HFFc6 (cell line): ENCODE results near the gene ZNF830. TPM values are rescaled to one million over a fixed set of nuclear protein-coding genes. Genes with fewer than 3 reads are reported as not detected.

Experiments used
- DNase-seq: peaks from one replicate; pipeline ENCODE4 v3.0.0-alpha.2; 2018
- H3K27ac Mint-ChIP-seq: 2 replicates; pipeline ENCODE4 v1.8.0; 2020; ENCODE audit warnings: mild to moderate bottlenecking, mixed read lengths
- H3K27me3 Mint-ChIP-seq: 2 replicates; pipeline ENCODE4 v1.8.0; 2021; ENCODE audit warnings: mild to moderate bottlenecking, moderate library complexity, mixed read lengths; ENCODE audit not compliant: insufficient read depth
- H3K36me3 Mint-ChIP-seq: 2 replicates; pipeline ENCODE4 v1.8.0; 2021; ENCODE audit warnings: low read depth, mixed read lengths
- H3K4me1 Mint-ChIP-seq: 2 replicates; pipeline ENCODE4 v1.8.0; 2020; ENCODE audit warnings: low read depth, mixed read lengths
- H3K4me3 Mint-ChIP-seq: 2 replicates; pipeline ENCODE4 v1.8.0; 2020; ENCODE audit warnings: mild to moderate bottlenecking, moderate library complexity, mixed read lengths
- H3K9me3 Mint-ChIP-seq: 2 replicates; pipeline ENCODE4 v1.8.0; 2020; ENCODE audit warnings: mild to moderate bottlenecking, mixed read lengths
- total RNA-seq, 6 experiments: library from RNA; stranded (reverse); fragmentation: NEBNext Ultra II Directional; extraction: Animal tissue kit (Norgen Biotek cat#: 25700); gene quantifications; 2 replicates in 1 of 6; 3 replicates in 5 of 6; pipeline ENCODE4 v1.2.3, GENCODE V29; 2021
- TF ChIP-seq, protein P1 (sequence below): fragments of 200-600 bp; sonication (generic); IDR thresholded peaks from 2 replicates; pipeline ENCODE4 v1.5.0; 2021; ENCODE audit warnings: antibody characterized with exemption, mild to moderate bottlenecking

The ZNF830 gene
- total RNA-seq, 6 experiments from 2014 or later = 9.6 to 14.8 (median 11.8) TPM

DNA sequence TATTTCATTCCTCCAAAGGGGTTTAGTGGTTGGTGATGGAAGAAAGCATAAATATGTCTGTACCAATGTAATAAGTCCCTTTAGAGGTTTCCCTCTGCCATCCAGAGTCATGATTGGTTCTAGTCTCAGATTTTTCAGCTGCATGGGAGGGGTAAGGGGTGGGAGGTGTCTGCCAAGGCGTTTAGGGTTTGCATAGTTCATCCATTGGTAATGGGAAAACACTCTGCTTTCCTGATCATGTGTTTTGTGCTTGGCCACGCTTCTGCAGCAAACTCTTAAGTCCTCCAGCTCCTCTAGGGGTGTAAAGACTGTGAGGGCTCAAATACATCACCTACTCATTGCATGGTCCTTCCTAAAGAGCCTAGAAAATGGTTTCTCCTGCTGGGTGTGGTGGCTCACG is 48.8 kb downstream of the ZNF830 start:
- TF ChIP-seq, protein P1, sequence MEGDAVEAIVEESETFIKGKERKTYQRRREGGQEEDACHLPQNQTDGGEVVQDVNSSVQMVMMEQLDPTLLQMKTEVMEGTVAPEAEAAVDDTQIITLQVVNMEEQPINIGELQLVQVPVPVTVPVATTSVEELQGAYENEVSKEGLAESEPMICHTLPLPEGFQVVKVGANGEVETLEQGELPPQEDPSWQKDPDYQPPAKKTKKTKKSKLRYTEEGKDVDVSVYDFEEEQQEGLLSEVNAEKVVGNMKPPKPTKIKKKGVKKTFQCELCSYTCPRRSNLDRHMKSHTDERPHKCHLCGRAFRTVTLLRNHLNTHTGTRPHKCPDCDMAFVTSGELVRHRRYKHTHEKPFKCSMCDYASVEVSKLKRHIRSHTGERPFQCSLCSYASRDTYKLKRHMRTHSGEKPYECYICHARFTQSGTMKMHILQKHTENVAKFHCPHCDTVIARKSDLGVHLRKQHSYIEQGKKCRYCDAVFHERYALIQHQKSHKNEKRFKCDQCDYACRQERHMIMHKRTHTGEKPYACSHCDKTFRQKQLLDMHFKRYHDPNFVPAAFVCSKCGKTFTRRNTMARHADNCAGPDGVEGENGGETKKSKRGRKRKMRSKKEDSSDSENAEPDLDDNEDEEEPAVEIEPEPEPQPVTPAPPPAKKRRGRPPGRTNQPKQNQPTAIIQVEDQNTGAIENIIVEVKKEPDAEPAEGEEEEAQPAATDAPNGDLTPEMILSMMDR = no peak
- Mint-ChIP-seq H3K27me3 (no peaks in the 10 kb centered on the region), H3K4me3 (no peak overlapping the region), H3K9me3 (no peaks in the 10 kb centered on the region), H3K27ac (no peak overlapping the region), H3K4me1 (no peaks in the 10 kb centered on the region), H3K36me3 (peaks cover 19% of the 10 kb centered on the region)
- DNase-seq = no peak

DNA sequence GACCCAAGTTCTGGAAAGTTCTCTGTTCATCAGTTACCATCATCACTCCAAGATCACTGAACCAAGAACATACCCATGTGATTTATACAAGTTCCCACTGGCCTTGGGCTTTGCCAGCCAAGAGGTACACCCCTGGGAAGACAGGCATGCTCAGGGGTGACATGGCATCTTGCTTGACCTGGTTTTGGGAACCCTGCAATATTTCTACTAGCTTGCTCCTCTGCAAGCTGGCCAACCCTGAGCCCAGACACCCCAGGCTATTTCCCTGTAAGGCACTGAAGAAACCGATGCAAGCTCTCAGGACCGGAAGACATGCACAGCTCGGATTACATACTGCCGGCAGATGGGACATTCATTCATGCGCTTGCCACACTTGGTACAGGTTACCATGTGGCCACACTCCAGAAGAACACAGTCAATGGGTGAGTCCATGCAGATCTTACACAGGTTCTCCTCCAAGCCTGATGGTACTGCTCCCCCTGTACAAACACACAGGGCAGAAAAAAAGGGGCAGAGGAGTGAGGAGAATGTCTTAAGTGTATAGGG is 50.4 kb downstream of the ZNF830 start:
- no peak for DNase-seq
- Mint-ChIP-seq H3K36me3 (peaks cover 19% of the 10 kb centered on the region), H3K9me3 (no peaks in the 10 kb centered on the region), H3K27me3 (no peaks in the 10 kb centered on the region; the same call in 1 of the 2 replicates), H3K4me3 (no peak overlapping the region), H3K27ac (no peak overlapping the region), H3K4me1 (no peaks in the 10 kb centered on the region)
- TF ChIP-seq, protein P1 = no peak

Other genes with a start within 250 kb of the ZNF830 start
- 1 to 10 TPM; 1.1 to 2.1 (median 1.4) TPM for gene CCT6B, start 80 bp upstream of the ZNF830 start, total RNA-seq
- 10 to 100 TPM; 22.6 to 34.4 (median 31.9) TPM for gene LIG3, start 19.0 kb downstream of the ZNF830 start, total RNA-seq
- 10 to 100 TPM; 12.0 to 18.5 (median 13.6) TPM for gene RFFL, start 102.2 kb downstream of the ZNF830 start, total RNA-seq
- 10 to 100 TPM in 5 of 6 experiments, 1 to 10 TPM in 1; 8.9 to 14.1 (median 12.7) TPM for gene RAD51D, start 158.3 kb downstream of the ZNF830 start, total RNA-seq
- gene FNDC8, start 160.1 kb downstream of the ZNF830 start, total RNA-seq = not detected
- gene NLE1, start 180.8 kb downstream of the ZNF830 start, total RNA-seq = 10 to 100 TPM; 15.2 to 21.0 (median 18.5) TPM
- not detected for gene UNC45B, start 186.3 kb downstream of the ZNF830 start, total RNA-seq
- not detected for gene SLC35G3, start 232.9 kb downstream of the ZNF830 start, total RNA-seq